Tibial nerve (tissue), 4 donors: Measurements from ENCODE around the gene KRT86. TPM values are rescaled to one million over a fixed set of nuclear protein-coding genes. Genes with fewer than 3 reads are reported as not detected.

Experiments used
- DNase-seq, 2 donors: peaks; one replicate each; pipeline ENCODE4 v3.0.0-alpha.2; 2019; ENCODE audit warnings: low spot score in 2 of 2
- H3K27ac ChIP-seq, 4 donors: fragments of 200-600 bp; sonication (generic) in 3 of 4; one replicate each; pipeline ENCODE4 v1.5.1; 2017 to 2019; ENCODE audit warnings: mild to moderate bottlenecking in 1 of 4
- H3K27me3 ChIP-seq, 2 donors: fragments of 200-600 bp; sonication (generic) in 1 of 2; one replicate each; pipeline versions ENCODE4 v1.5.1 to v1.6.0; 2017 to 2019
- H3K36me3 ChIP-seq, 3 donors: fragments of 200-600 bp; sonication (generic); one replicate each; pipeline ENCODE4 v1.5.1; 2018 to 2019
- H3K4me1 ChIP-seq, 4 donors: fragments of 200-600 bp; sonication (generic) in 3 of 4; one replicate each; pipeline ENCODE4 v1.5.1; 2017 to 2019
- H3K4me3 ChIP-seq, 4 donors: fragments of 200-600 bp; sonication (generic) in 3 of 4; one replicate each; pipeline ENCODE4 v1.5.1; 2017 to 2019; ENCODE audit warnings: mild to moderate bottlenecking in 1 of 4, moderate library complexity in 1 of 4
- H3K9me3 ChIP-seq, 4 donors: fragments of 200-600 bp; sonication (generic) in 3 of 4; one replicate each; pipeline ENCODE4 v1.5.1; 2017 to 2019
- EP300 ChIP-seq, 2 donors: sonication (generic); formaldehyde crosslinking; IDR thresholded peaks; one replicate each; pipeline ENCODE4 v1.6.1; 2017; ENCODE audit warnings: antibody characterized with exemption in 2 of 2, mild to moderate bottlenecking in 1 of 2
- POLR2A ChIP-seq, 2 donors: fragments of 450-650 bp; IDR thresholded peaks; one replicate each; pipeline ENCODE4 v1.6.1; 2017; ENCODE audit warnings: antibody characterized with exemption in 2 of 2, mild to moderate bottlenecking in 2 of 2, moderate library complexity in 2 of 2
- WGBS, 2 donors: methylation state at CpG; one replicate each; pipeline ENCODE4 v1.1.5; 2018; 5-methylcytosine and 5-hydroxymethylcytosine counted together
- total RNA-seq, 4 donors: library from RNA; depleted of rRNA; stranded (reverse); fragments of >200 nt; gene quantifications; one replicate each; pipeline ENCODE4 v1.1.0, GENCODE V29; 2016
- TF ChIP-seq, protein P1 (sequence below), 5 experiments: fragments of 200-600 bp in 3 of 5; fragments of 450-650 bp in 2 of 5; sonication (generic) in 3 of 5; IDR thresholded peaks; one replicate each; pipeline ENCODE4 v1.5.1; 2016 to 2019; ENCODE audit warnings: antibody characterized with exemption in 5 of 5, mild to moderate bottlenecking in 3 of 5, moderate library complexity in 2 of 5

The KRT86 gene
- total RNA-seq, 4 donors from 2014 or later, result not detected

DNA sequence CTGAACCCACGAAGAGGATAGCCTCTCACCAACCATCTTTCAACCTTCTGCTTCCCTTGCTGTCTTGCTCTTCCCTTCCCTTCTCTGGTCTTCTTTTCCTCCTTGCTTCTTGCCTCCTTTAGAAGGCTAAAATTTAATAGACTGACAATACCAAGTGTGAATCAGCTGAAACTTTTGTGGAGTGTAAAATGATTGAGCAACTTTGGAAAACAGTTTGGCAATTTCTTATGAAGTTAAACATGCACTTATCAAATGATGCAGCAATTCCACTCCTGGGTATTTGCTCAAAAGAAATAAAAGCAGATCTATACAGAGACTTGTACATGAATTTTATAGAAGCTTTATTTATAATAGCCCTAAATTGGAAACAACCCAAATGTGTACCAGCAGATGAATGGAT is 3.3 kb upstream of the KRT86 start:
- Histone ChIP-seq H3K27me3 (peaks cover 0 to 3% of the 10 kb centered on the region in 2 donors), H3K27ac (no peak overlapping the region), H3K4me3 (no peak overlapping the region), H3K4me1 (no peaks in the 10 kb centered on the region), H3K36me3 (no peaks in the 10 kb centered on the region), H3K9me3 (no peaks in the 10 kb centered on the region)
- TF ChIP-seq POLR2A (IDR thresholded peaks at IDR 0.05) (no peak), EP300 (IDR thresholded peaks at IDR 0.05) (no peak)
- TF ChIP-seq, protein P1, sequence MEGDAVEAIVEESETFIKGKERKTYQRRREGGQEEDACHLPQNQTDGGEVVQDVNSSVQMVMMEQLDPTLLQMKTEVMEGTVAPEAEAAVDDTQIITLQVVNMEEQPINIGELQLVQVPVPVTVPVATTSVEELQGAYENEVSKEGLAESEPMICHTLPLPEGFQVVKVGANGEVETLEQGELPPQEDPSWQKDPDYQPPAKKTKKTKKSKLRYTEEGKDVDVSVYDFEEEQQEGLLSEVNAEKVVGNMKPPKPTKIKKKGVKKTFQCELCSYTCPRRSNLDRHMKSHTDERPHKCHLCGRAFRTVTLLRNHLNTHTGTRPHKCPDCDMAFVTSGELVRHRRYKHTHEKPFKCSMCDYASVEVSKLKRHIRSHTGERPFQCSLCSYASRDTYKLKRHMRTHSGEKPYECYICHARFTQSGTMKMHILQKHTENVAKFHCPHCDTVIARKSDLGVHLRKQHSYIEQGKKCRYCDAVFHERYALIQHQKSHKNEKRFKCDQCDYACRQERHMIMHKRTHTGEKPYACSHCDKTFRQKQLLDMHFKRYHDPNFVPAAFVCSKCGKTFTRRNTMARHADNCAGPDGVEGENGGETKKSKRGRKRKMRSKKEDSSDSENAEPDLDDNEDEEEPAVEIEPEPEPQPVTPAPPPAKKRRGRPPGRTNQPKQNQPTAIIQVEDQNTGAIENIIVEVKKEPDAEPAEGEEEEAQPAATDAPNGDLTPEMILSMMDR (IDR thresholded peaks at IDR 0.05), result no peak
- 85 to 89% methylated on average over 1 of the region's 1 CpG for WGBS, 2 donors
- DNase-seq, result no peak

DNA sequence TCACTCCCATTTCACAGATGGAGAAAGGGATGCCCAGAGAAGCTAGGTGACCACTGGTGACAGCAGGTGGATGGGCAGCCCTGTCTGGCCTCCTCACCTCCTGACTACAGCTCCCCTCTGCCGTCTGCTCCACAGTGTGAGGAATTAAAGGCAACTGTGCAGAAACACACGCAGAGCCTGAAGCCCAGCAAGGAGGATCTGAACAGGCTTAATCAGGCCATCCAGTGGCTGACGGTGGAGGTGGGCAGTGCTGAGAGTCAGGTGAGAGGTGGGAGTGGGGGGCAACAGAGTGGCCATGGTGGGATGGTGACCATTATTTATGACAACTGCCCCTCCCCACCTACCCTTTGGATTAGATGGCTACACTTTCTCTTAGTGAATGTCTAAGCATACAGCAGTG is 1.2 kb downstream of the KRT86 start:
- Histone ChIP-seq H3K9me3 (no peaks in the 10 kb centered on the region), H3K27ac (no peak overlapping the region), H3K4me1 (peaks cover 0 to 23% (median 11%) of the 10 kb centered on the region in 4 donors), H3K4me3 (no peak overlapping the region), H3K36me3 (no peaks in the 10 kb centered on the region), H3K27me3 (peaks cover 0 to 10% of the 10 kb centered on the region in 2 donors)
- 73 to 74% methylated on average over 3 of the region's 3 CpGs for WGBS, 2 donors
- no peak for TF ChIP-seq POLR2A (IDR thresholded peaks at IDR 0.05)
- TF ChIP-seq, protein P1 (IDR thresholded peaks at IDR 0.05), result no peak
- no peak for TF ChIP-seq EP300 (IDR thresholded peaks at IDR 0.05)
- DNase-seq, result no peak

DNA sequence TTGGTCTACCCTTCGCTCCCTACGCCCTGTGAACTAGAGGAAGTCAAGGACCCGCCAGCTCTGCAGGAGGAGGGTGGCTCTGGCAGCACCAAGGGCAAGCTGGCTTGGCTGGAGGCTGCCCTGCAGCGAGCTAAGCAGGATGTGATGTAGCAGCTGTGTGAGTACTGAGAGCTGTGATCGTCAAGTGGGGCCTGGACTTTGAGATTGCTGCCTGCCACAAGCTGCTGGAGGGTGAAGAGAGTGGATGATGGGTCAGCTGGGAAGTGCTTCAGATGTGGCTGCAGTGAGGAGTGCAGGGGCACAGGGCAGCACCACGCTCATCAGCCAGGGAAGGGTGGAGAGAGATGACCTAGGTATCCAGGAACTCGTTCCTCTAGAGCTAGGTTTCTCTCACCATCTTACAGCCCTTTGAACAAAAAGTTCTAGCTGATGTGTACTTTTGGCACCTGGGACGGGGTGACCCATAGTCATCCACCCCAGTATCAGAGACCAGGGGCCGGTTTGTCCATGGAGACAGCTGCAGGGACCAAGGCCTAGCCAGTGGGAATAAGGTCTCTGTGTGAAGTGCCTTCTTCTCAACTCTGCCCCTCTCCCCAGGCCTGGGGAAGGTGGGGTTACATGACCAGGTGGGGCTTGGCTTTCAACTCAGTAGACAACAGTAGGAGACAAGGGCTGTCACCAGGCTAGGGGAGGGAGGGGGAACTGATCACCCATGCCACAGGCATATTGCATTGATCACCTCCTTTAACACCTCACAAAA is 3.2 kb downstream of the KRT86 start:
- H3K27me3 ChIP-seq, result peaks cover 0 to 10% of the 10 kb centered on the region in 2 donors
- no peak overlapping the region for H3K4me3 ChIP-seq
- no peak for TF ChIP-seq POLR2A (IDR thresholded peaks at IDR 0.05)
- TF ChIP-seq, protein P1 (IDR thresholded peaks at IDR 0.05), result no peak
- no peak for TF ChIP-seq EP300 (IDR thresholded peaks at IDR 0.05)
- no peaks in the 10 kb centered on the region for H3K9me3 ChIP-seq
- 89 to 91% methylated on average over 9 of the region's 9 CpGs for WGBS, 2 donors
- no peaks in the 10 kb centered on the region for H3K36me3 ChIP-seq
- no peak overlapping the region for H3K27ac ChIP-seq
- DNase-seq, result no peak
- H3K4me1 ChIP-seq, result peaks cover 0 to 33% (median 18%) of the 10 kb centered on the region in 4 donors

DNA sequence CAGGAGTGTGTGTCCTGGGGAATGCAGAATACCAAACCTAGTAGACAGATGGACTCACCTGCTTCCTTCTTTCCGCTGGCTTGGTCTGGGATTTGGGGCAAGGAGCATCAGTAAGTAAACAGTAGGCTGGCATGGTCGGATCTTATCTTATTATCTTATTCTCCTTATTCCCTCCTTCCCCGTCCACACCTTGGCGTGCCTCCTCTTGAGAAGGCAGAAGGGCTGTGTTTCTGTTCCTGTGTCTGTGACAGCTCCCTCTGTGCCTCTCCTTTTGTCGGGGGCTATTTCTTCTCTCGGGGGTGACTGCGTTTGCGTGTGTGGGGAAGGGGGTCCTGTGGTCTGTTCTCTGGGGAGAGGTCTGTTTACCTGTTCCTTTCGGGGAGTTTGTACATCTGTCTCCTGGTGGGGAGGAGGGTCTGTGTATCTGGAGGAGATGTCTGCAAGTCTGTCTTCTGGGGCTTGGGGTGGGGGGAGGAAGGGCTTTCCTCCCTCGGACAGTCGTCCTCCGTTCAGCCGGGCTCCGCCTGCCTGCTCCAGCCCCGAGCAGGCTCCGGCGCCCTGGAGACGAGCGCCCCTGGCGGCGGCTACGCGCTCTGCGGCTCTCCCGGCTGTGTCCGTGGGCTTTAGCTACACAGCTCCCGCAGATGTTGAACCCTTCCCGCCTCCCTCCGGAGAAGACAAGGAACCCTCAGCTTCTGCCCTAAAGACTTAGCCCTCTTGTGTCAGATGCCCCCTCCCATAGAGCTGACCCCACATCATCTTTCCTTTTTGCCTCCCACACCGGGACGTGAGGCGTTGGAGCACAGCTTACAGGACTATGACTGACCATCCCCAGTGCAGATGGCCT is 4.4 kb downstream of the KRT86 start:
- TF ChIP-seq POLR2A (IDR thresholded peaks at IDR 0.05), result no peak
- TF ChIP-seq EP300 (IDR thresholded peaks at IDR 0.05), result no peak
- TF ChIP-seq, protein P1 (IDR thresholded peaks at IDR 0.05), result peak; percentile 89 to 99 (median 95)
- 19 to 24% methylated on average over 28 to 32 of the region's 32 CpGs for WGBS, 2 donors
- Histone ChIP-seq H3K4me1 (peaks cover 0 to 33% (median 18%) of the 10 kb centered on the region in 4 donors), H3K27ac (peak overlapping the region in 2 of 4 donors; percentile 83 to 87), H3K36me3 (no peaks in the 10 kb centered on the region), H3K9me3 (no peaks in the 10 kb centered on the region), H3K4me3 (peak overlapping the region in 1 of 4 donors; percentile 13), H3K27me3 (peaks cover 0 to 10% of the 10 kb centered on the region in 2 donors)
- peak; percentile 42 to 64 for DNase-seq
